Gastroesophageal sphincter (tissue), 3 donors: ENCODE measurements around the gene SETD1B.

Experiments
- CTCF ChIP-seq, 4 experiments: fragments of 200-600 bp in 2 of 4; fragments of 450-650 bp in 2 of 4; sonication (generic) in 1 of 4; IDR thresholded peaks; one replicate each; pipeline ENCODE4 v1.5.1; 2017 to 2019; ENCODE audit warnings: antibody characterized with exemption in 4 of 4, mild to moderate bottlenecking in 2 of 4, moderate library complexity in 2 of 4
- EP300 ChIP-seq: sonication (generic); formaldehyde crosslinking; IDR thresholded peaks from one replicate; pipeline ENCODE4 v1.6.1; 2017; ENCODE audit warnings: antibody characterized with exemption, mild to moderate bottlenecking
- POLR2A ChIP-seq, 2 donors: fragments of 450-650 bp; IDR thresholded peaks; one replicate each; pipeline ENCODE4 v1.6.1; 2017; ENCODE audit warnings: antibody characterized with exemption in 2 of 2, mild to moderate bottlenecking in 2 of 2, moderate library complexity in 1 of 2

GRCh38 chr12:121808623-121809022, 4.8 kb downstream of the SETD1B start:
- TF ChIP-seq CTCF (IDR thresholded peaks at IDR 0.05) (no peak), POLR2A (IDR thresholded peaks at IDR 0.05) (no peak), EP300 (no peak)
